ENCODE data around the gene GPT2. TPM values are rescaled to one million over a fixed set of nuclear protein-coding genes. Genes with fewer than 3 reads are reported as not detected.

The GPT2 gene
- total RNA-seq, 3 donors from 2014 or later (not counting 1 experiment from before 2014, with no cell fraction given): 0.64 to 1.3 (median 1.2) TPM

DNA sequence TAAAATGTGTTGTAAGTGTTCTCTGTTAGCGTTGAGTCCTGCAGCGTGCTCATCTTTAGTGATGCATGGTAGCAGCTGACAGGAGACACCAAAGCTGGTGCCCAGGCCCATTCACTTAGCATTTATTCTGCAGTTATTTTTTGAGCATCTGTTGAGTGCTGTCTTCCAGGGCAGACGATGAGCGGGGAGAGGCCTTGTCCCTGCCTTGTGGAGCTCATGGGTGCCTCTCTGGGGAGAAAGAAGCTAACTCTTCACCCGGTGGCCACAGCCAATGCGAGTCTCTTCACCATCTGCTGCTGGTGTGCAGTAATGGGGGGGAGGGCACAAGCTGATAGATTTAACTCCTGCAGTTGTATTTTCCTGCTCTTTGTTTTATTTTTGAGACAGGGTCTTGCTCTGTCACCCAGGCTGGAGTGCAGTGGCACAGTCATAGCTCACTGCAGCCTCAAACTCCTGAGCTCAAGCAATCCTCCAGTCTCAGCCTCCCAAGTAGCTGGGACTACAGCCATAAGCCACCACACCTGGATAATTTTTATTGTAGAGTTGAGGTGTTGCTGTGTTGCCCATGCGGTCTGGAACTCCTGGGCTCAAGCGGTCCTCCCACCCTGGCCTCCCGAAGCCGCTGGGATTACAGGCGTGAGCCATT is 30.5 kb downstream of the GPT2 start:
- H3K4me3 ChIP-seq (ENCODE audit: low read length): no peak overlapping the region
- TF ChIP-seq, protein P1, sequence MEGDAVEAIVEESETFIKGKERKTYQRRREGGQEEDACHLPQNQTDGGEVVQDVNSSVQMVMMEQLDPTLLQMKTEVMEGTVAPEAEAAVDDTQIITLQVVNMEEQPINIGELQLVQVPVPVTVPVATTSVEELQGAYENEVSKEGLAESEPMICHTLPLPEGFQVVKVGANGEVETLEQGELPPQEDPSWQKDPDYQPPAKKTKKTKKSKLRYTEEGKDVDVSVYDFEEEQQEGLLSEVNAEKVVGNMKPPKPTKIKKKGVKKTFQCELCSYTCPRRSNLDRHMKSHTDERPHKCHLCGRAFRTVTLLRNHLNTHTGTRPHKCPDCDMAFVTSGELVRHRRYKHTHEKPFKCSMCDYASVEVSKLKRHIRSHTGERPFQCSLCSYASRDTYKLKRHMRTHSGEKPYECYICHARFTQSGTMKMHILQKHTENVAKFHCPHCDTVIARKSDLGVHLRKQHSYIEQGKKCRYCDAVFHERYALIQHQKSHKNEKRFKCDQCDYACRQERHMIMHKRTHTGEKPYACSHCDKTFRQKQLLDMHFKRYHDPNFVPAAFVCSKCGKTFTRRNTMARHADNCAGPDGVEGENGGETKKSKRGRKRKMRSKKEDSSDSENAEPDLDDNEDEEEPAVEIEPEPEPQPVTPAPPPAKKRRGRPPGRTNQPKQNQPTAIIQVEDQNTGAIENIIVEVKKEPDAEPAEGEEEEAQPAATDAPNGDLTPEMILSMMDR (IDR thresholded peaks at IDR 0.05): no peak
- WGBS (ENCODE audit: insufficient coverage): 87% methylated on average over 11 of the region's 11 CpGs
- H3K27ac ChIP-seq (ENCODE audit: low read length): no peak overlapping the region
- H3K36me3 ChIP-seq (ENCODE audit: control insufficient read depth, insufficient read depth, low read length): no peaks in the 10 kb centered on the region
- Mint-ChIP-seq H3K4me3 (no peak overlapping the region), H3K27ac (no peak overlapping the region), H3K27me3 (ENCODE audit: low read depth in 2 of 2) (no peaks in the 10 kb centered on the region), H3K4me1 (no peaks in the 10 kb centered on the region), H3K36me3 (no peaks in the 10 kb centered on the region), H3K9me3 (no peaks in the 10 kb centered on the region)
- no peaks in the 10 kb centered on the region for H3K27me3 ChIP-seq (ENCODE audit: control insufficient read depth, insufficient read depth, low read length)
- ATAC-seq: no peak
- H3K4me1 ChIP-seq (ENCODE audit: control insufficient read depth, insufficient read depth, low read length): peaks cover 14% of the 10 kb centered on the region
- intact Hi-C loops (cut with micrococcal nuclease): no loop called here
- H3K9me3 ChIP-seq (ENCODE audit: control insufficient read depth, insufficient read depth, low read length): no peaks in the 10 kb centered on the region
- DNase-seq: no peak

DNA sequence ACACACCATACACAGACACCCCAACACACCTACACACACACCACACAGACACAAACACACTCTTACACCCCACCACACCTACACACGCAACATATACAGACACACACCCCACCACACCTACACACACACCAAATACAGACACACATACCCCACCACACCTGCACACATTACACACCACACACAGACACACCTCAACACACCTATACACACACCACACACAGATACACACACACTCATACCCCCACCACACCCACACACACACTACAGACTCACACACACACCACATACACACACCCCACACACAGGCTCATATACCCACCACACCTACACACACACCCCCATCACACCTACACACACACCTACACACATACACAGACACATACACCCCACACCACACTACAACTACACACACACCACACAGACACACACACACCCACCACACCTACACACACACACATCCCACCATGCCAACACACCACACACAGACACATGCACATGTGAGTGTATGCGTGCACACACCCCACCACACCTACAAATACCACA is 31.4 kb downstream of the GPT2 start:
- Histone ChIP-seq H3K4me3 (ENCODE audit: low read length) (no peak overlapping the region), H3K27ac (ENCODE audit: low read length) (no peak overlapping the region), H3K36me3 (ENCODE audit: control insufficient read depth, insufficient read depth, low read length) (no peaks in the 10 kb centered on the region), H3K9me3 (ENCODE audit: control insufficient read depth, insufficient read depth, low read length) (no peaks in the 10 kb centered on the region), H3K4me1 (ENCODE audit: control insufficient read depth, insufficient read depth, low read length) (peaks cover 14% of the 10 kb centered on the region), H3K27me3 (ENCODE audit: control insufficient read depth, insufficient read depth, low read length) (no peaks in the 10 kb centered on the region)
- H3K36me3 Mint-ChIP-seq: no peaks in the 10 kb centered on the region
- DNase-seq (no peak), ATAC-seq (no peak)
- H3K27ac Mint-ChIP-seq: no peak overlapping the region
- no peak overlapping the region for H3K4me3 Mint-ChIP-seq
- no peaks in the 10 kb centered on the region for H3K9me3 Mint-ChIP-seq
- no peaks in the 10 kb centered on the region for H3K4me1 Mint-ChIP-seq
- no peaks in the 10 kb centered on the region for H3K27me3 Mint-ChIP-seq (ENCODE audit: low read depth in 2 of 2)
- TF ChIP-seq, protein P1 (IDR thresholded peaks at IDR 0.05): no peak
- 100% methylated on average over 2 of the region's 2 CpGs for WGBS (ENCODE audit: insufficient coverage)
- intact Hi-C loops (cut with micrococcal nuclease): no loop called here

DNA sequence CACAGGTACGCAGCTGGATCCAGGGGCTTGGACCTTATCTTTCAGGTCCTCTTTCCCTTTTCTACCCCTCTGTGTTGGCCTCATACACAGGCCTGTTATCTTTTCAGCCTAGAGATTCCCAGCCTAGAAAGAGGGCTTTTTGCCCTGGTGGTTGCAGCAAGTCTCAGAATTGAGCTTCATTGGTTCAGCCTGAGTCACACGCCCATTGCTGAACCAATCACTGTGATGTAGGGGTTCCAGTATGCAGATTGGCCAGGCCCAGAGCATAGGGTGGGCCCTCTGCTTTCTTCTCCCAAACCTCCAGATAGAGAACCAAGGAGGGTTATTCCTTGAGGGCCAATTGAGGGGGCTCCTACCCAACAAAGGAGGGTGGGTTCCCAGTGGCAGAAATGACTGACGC is 32.8 kb downstream of the GPT2 start:
- DNase-seq (no peak), ATAC-seq (no peak)
- no peak overlapping the region for H3K4me3 Mint-ChIP-seq
- WGBS (ENCODE audit: insufficient coverage): 96% methylated on average over 3 of the region's 3 CpGs
- H3K9me3 Mint-ChIP-seq: no peaks in the 10 kb centered on the region
- Histone ChIP-seq H3K4me3 (ENCODE audit: low read length) (no peak overlapping the region), H3K4me1 (ENCODE audit: control insufficient read depth, insufficient read depth, low read length) (peaks cover 14% of the 10 kb centered on the region), H3K27ac (ENCODE audit: low read length) (no peak overlapping the region), H3K27me3 (ENCODE audit: control insufficient read depth, insufficient read depth, low read length) (no peaks in the 10 kb centered on the region), H3K36me3 (ENCODE audit: control insufficient read depth, insufficient read depth, low read length) (no peaks in the 10 kb centered on the region), H3K9me3 (ENCODE audit: control insufficient read depth, insufficient read depth, low read length) (no peaks in the 10 kb centered on the region)
- no peaks in the 10 kb centered on the region for H3K36me3 Mint-ChIP-seq
- no peaks in the 10 kb centered on the region for H3K27me3 Mint-ChIP-seq (ENCODE audit: low read depth in 2 of 2)
- H3K4me1 Mint-ChIP-seq: no peaks in the 10 kb centered on the region
- TF ChIP-seq, protein P1 (IDR thresholded peaks at IDR 0.05): no peak
- intact Hi-C loops (cut with micrococcal nuclease): no loop called here
- H3K27ac Mint-ChIP-seq: no peak overlapping the region

DNA sequence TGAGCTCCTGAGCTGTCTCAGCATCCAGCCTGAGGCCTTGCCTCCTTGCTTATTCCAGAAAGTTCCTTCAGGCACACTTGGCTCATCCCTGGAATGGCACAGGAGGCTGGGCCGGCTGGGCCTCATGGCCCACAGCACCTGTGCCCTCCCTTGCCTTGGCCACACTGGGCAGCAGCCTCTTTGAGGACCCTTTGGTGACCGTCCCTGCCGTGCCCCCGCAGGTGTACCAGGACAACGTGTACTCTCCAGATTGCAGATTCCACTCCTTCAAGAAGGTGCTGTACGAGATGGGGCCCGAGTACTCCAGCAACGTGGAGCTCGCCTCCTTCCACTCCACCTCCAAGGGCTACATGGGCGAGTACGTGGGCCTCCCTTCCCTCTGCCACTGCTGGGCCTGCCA is 34.2 kb downstream of the GPT2 start:
- 88% methylated on average over 11 of the region's 11 CpGs for WGBS (ENCODE audit: insufficient coverage)
- intact Hi-C loops (cut with micrococcal nuclease): no loop called here

More for the DNA sequence above, 34.2 kb downstream of the GPT2 start:
- DNase-seq (no peak), ATAC-seq (no peak)
- Histone ChIP-seq H3K27ac (ENCODE audit: low read length) (no peak overlapping the region), H3K4me3 (ENCODE audit: low read length) (no peak overlapping the region), H3K4me1 (ENCODE audit: control insufficient read depth, insufficient read depth, low read length) (peaks cover 11% of the 10 kb centered on the region), H3K27me3 (ENCODE audit: control insufficient read depth, insufficient read depth, low read length) (no peaks in the 10 kb centered on the region), H3K36me3 (ENCODE audit: control insufficient read depth, insufficient read depth, low read length) (no peaks in the 10 kb centered on the region), H3K9me3 (ENCODE audit: control insufficient read depth, insufficient read depth, low read length) (no peaks in the 10 kb centered on the region)
- Mint-ChIP-seq H3K36me3 (no peaks in the 10 kb centered on the region), H3K4me1 (no peaks in the 10 kb centered on the region), H3K27me3 (ENCODE audit: low read depth in 2 of 2) (no peaks in the 10 kb centered on the region), H3K4me3 (no peak overlapping the region), H3K9me3 (no peaks in the 10 kb centered on the region), H3K27ac (no peak overlapping the region)
- TF ChIP-seq, protein P1 (IDR thresholded peaks at IDR 0.05): no peak

All from natural killer cell (primary cell).